Endothelial cell (in vitro differentiated cells): ENCODE measurements around the gene SCAP. TPM values are rescaled to one million over a fixed set of nuclear protein-coding genes. Genes with fewer than 3 reads are reported as not detected.
"Not testable (repeated sequence)": the region's sequence is repeated elsewhere in the genome, so short reads cannot be mapped to it uniquely, and the experiment has no call there.

Source experiments
- DNase-seq: peaks from one replicate; pipeline ENCODE4 v3.0.0; 2021; ENCODE audit warnings: low spot score
- H3K27ac Mint-ChIP-seq: one replicate; pipeline ENCODE4 v1.8.0; 2021; ENCODE audit warnings: mixed read lengths, inconsistent platforms; ENCODE audit not compliant: unreplicated experiment
- H3K27me3 Mint-ChIP-seq: one replicate; pipeline ENCODE4 v1.8.0; 2021; ENCODE audit warnings: mild to moderate bottlenecking, moderate library complexity, mixed read lengths, inconsistent platforms; ENCODE audit not compliant: unreplicated experiment
- H3K36me3 Mint-ChIP-seq: one replicate; pipeline ENCODE4 v1.8.0; 2021; ENCODE audit warnings: mild to moderate bottlenecking, low read depth, mixed read lengths, inconsistent platforms; ENCODE audit not compliant: unreplicated experiment
- H3K4me1 Mint-ChIP-seq: one replicate; pipeline ENCODE4 v1.8.0; 2021; ENCODE audit warnings: mild to moderate bottlenecking, mixed read lengths, inconsistent platforms; ENCODE audit not compliant: unreplicated experiment
- H3K4me3 Mint-ChIP-seq: one replicate; pipeline ENCODE4 v1.8.0; 2021; ENCODE audit warnings: mild to moderate bottlenecking, mixed read lengths, inconsistent platforms; ENCODE audit not compliant: unreplicated experiment
- H3K9me3 Mint-ChIP-seq: one replicate; pipeline ENCODE4 v1.8.0; 2021; ENCODE audit warnings: mixed read lengths, inconsistent platforms; ENCODE audit not compliant: unreplicated experiment
- total RNA-seq: library from RNA; stranded (reverse); fragmentation: NEBNext Ultra II Directional; extraction: Animal tissue kit (Norgen Biotek cat#: 25700); gene quantifications from one replicate; pipeline ENCODE4 v1.2.1, GENCODE V29; 2021; ENCODE audit not compliant: unreplicated experiment
- TF ChIP-seq, protein P1 (sequence below): fragments of 200-600 bp; sonication (generic); IDR thresholded peaks from one replicate; pipeline ENCODE4 v1.5.0; 2021; ENCODE audit warnings: antibody characterized with exemption; ENCODE audit not compliant: unreplicated experiment

SCAP gene
- total RNA-seq, 1 donor from 2014 or later: 88.6 TPM

GRCh38 chr3:47378869-47379268 lies 96.9 kb downstream of the SCAP start:
- DNase-seq: no peak
- peaks cover 14% of the 10 kb centered on the region for H3K36me3 Mint-ChIP-seq
- H3K9me3 Mint-ChIP-seq: no peaks in the 10 kb centered on the region
- no peak overlapping the region for H3K27ac Mint-ChIP-seq
- H3K4me3 Mint-ChIP-seq: no peak overlapping the region
- TF ChIP-seq, protein P1, sequence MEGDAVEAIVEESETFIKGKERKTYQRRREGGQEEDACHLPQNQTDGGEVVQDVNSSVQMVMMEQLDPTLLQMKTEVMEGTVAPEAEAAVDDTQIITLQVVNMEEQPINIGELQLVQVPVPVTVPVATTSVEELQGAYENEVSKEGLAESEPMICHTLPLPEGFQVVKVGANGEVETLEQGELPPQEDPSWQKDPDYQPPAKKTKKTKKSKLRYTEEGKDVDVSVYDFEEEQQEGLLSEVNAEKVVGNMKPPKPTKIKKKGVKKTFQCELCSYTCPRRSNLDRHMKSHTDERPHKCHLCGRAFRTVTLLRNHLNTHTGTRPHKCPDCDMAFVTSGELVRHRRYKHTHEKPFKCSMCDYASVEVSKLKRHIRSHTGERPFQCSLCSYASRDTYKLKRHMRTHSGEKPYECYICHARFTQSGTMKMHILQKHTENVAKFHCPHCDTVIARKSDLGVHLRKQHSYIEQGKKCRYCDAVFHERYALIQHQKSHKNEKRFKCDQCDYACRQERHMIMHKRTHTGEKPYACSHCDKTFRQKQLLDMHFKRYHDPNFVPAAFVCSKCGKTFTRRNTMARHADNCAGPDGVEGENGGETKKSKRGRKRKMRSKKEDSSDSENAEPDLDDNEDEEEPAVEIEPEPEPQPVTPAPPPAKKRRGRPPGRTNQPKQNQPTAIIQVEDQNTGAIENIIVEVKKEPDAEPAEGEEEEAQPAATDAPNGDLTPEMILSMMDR: no peak
- peaks cover 6% of the 10 kb centered on the region for H3K27me3 Mint-ChIP-seq
- H3K4me1 Mint-ChIP-seq: peaks cover 35% of the 10 kb centered on the region

- Mint-ChIP-seq H3K36me3 (peaks cover 12% of the 10 kb centered on the region), H3K4me3 (peak overlapping the region; percentile 29), H3K27ac (no peak overlapping the region), H3K4me1 (peaks cover 29% of the 10 kb centered on the region), H3K9me3 (no peaks in the 10 kb centered on the region), H3K27me3 (peaks cover 6% of the 10 kb centered on the region)
- TF ChIP-seq, protein P1: no peak
- no peak for DNase-seq
These were observed 98.6 kb downstream of the SCAP start for GRCh38 chr3:47377186-47377585.

DNA sequence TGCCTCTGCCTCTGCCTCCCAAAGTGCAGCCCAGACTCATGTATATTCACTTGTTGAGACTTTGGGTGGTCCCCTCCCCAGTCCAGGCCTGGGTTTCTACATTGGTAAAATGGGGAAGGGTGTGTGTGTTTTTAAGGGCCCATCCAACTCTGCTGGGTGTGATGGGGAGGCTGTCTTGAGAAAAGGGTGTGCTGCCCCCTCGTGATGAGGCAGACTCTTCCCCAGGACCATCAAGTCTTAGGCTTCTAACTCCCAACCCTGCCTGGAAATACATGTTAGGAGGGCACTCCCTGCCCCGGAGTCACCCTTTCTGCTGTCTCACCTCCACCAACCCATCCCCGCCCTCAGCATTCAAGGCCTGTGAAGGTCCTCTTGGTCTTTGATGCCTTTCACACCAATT lies 99.3 kb downstream of the SCAP start:
- Mint-ChIP-seq H3K27me3 (peaks cover 7% of the 10 kb centered on the region), H3K27ac (no peak overlapping the region), H3K4me3 (no peak overlapping the region), H3K4me1 (peaks cover 27% of the 10 kb centered on the region), H3K9me3 (no peaks in the 10 kb centered on the region), H3K36me3 (peaks cover 12% of the 10 kb centered on the region)
- no peak for DNase-seq
- TF ChIP-seq, protein P1: no peak

DNA sequence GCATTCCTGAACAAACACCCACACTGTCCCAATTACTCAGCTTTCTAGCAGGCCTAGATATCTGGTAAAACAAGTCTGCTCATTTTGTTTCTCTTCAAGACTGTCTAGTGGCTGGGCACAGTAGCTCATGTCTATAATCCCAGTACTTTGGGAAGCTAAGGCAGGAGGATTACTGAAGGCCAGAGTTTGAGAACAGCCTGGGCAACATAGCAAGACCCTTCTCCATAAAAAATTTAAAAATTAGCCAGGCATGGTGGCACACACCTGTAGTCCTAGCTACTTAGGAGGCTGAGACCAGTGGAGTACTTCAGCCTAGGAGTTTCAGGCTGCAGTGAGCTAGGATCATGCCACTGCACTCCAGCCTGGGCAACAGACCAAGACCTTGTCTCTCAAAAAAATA lies 101.2 kb downstream of the SCAP start:
- H3K36me3 Mint-ChIP-seq: peaks cover 9% of the 10 kb centered on the region
- peaks cover 7% of the 10 kb centered on the region for H3K27me3 Mint-ChIP-seq
- no peak overlapping the region for H3K4me3 Mint-ChIP-seq
- TF ChIP-seq, protein P1: no peak
- peaks cover 14% of the 10 kb centered on the region for H3K4me1 Mint-ChIP-seq
- no peak overlapping the region for H3K27ac Mint-ChIP-seq
- H3K9me3 Mint-ChIP-seq: no peaks in the 10 kb centered on the region
- DNase-seq: no peak

- Mint-ChIP-seq H3K4me3 (no peak overlapping the region), H3K27me3 (peaks cover 9% of the 10 kb centered on the region), H3K9me3 (no peaks in the 10 kb centered on the region), H3K36me3 (peaks cover 8% of the 10 kb centered on the region), H3K4me1 (peaks cover 19% of the 10 kb centered on the region), H3K27ac (no peak overlapping the region)
- DNase-seq: peak; percentile 45
- TF ChIP-seq, protein P1: peak; percentile 36
These were observed 104.6 kb downstream of the SCAP start for GRCh38 chr3:47370887-47371697.

- not testable (repeated sequence) for H3K4me3 Mint-ChIP-seq, H3K27ac Mint-ChIP-seq, DNase-seq, H3K36me3 Mint-ChIP-seq, H3K9me3 Mint-ChIP-seq
- H3K4me1 Mint-ChIP-seq: peaks cover 22% of the 10 kb centered on the region
- H3K27me3 Mint-ChIP-seq: peaks cover 15% of the 10 kb centered on the region
These were observed 105.7 kb downstream of the SCAP start for GRCh38 chr3:47370020-47370419.
